Kidney epithelial cell (primary cell): ENCODE data around the gene ATP5MC2. TPM values are rescaled to one million over a fixed set of nuclear protein-coding genes. Genes with fewer than 3 reads are reported as not detected.

Experiments
- DNase-seq: peaks from one replicate; pipeline ENCODE4 v3.0.0-alpha.2; 2010; ENCODE audit warnings: low read depth
- H3K27me3 ChIP-seq: 2 replicates; pipeline ENCODE4 v1.6.0; 2011; ENCODE audit warnings: low read length; ENCODE audit not compliant: control insufficient read depth, insufficient read depth
- H3K36me3 ChIP-seq: 2 replicates; pipeline ENCODE4 v1.5.1; 2011; ENCODE audit warnings: low read length; ENCODE audit not compliant: control insufficient read depth, insufficient read depth
- H3K4me3 ChIP-seq: 2 replicates; pipeline ENCODE4 v1.5.1; 2011; ENCODE audit warnings: low read depth, mild to moderate bottlenecking, control low read depth, low read length
- CTCF ChIP-seq: IDR thresholded peaks from 2 replicates; pipeline ENCODE4 v1.5.1; 2011; ENCODE audit warnings: mild to moderate bottlenecking, moderate library complexity, low read length, control low read depth, inconsistent platforms; ENCODE audit not compliant: insufficient read depth, poor library complexity, severe bottlenecking
- total RNA-seq: library from RNA; depleted of rRNA; stranded (reverse); fragments of >200 nt; gene quantifications from 2 replicates; pipeline ENCODE4 v1.2.3, GENCODE V29; 2015

The ATP5MC2 gene
- total RNA-seq, 1 donor from 2014 or later, result 299 TPM

- no peak for DNase-seq
- TF ChIP-seq CTCF, result no peak
- Histone ChIP-seq H3K27me3 (no peaks in the 10 kb centered on the region), H3K4me3 (no peak overlapping the region), H3K36me3 (no peaks in the 10 kb centered on the region)
These were observed 48.0 kb downstream of the ATP5MC2 start for GRCh38 chr12:53627919-53628318.

GRCh38 chr12:53626702-53627169, 49.1 kb downstream of the ATP5MC2 start:
- no peak for TF ChIP-seq CTCF
- Histone ChIP-seq H3K27me3 (no peaks in the 10 kb centered on the region), H3K4me3 (peak overlapping the region; percentile 52), H3K36me3 (no peaks in the 10 kb centered on the region)
- no peak for DNase-seq

GRCh38 chr12:53625946-53626701, 49.8 kb downstream of the ATP5MC2 start, which contains the start of gene ATF7:
Gene ATF7 (minus strand): TSS chr12:53626382. CDS start chr12:53601000, 25,382 bp downstream.
- H3K36me3 ChIP-seq, result no peaks in the 10 kb centered on the region
- no peak for TF ChIP-seq CTCF
- no peaks in the 10 kb centered on the region for H3K27me3 ChIP-seq
- H3K4me3 ChIP-seq, result peak within 1 kb of the TSS; percentile 52
- DNase-seq, result peak; percentile 86

- Histone ChIP-seq H3K36me3 (no peaks in the 10 kb centered on the region), H3K4me3 (peak overlapping the region; percentile 52), H3K27me3 (no peaks in the 10 kb centered on the region)
- no peak for DNase-seq
- no peak for TF ChIP-seq CTCF
These were observed 50.4 kb downstream of the ATP5MC2 start for GRCh38 chr12:53625373-53625945.

- Histone ChIP-seq H3K36me3 (no peaks in the 10 kb centered on the region), H3K27me3 (no peaks in the 10 kb centered on the region), H3K4me3 (peak overlapping the region; percentile 52)
- TF ChIP-seq CTCF, result no peak
- no peak for DNase-seq
These were observed 50.9 kb downstream of the ATP5MC2 start for GRCh38 chr12:53624956-53625355.
